NCI-H187 (cell line): Measurements from ENCODE around the gene CHID1.
A peak's percentile ranks its signal among the peaks of the same experiment; 100 is the strongest.

Source experiments
- DNase-seq, 2 experiments: peaks; one replicate each; lab custom pipeline; 2025; lab: John Stamatoyannopoulos, UW

The CHID1 gene

GRCh38 chr11:910589-911030 is at the start of gene CHID1:
CHID1 (minus strand) TSS chr11:910810; CDS start chr11:904816, 5,994 bp downstream.
- peak; percentile 65 to 90 for DNase-seq

- DNase-seq, result no peak
Observed at GRCh38 chr11:959608-960007, 49.0 kb upstream of the CHID1 start.

GRCh38 chr11:959027-959426 is 48.4 kb upstream of the CHID1 start:
- DNase-seq, result no peak

GRCh38 chr11:958101-958500 is 47.5 kb upstream of the CHID1 start:
- no peak for DNase-seq

GRCh38 chr11:957212-957920 is 46.8 kb upstream of the CHID1 start:
- no peak for DNase-seq

GRCh38 chr11:955154-956063 is 44.8 kb upstream of the CHID1 start:
- DNase-seq, result no peak

GRCh38 chr11:954392-955153 is 44.0 kb upstream of the CHID1 start:
- no peak for DNase-seq

- no peak for DNase-seq
Observed at GRCh38 chr11:953512-953911, 42.9 kb upstream of the CHID1 start.

- DNase-seq, result no peak
Observed at GRCh38 chr11:952406-953385, 42.1 kb upstream of the CHID1 start.

GRCh38 chr11:951507-951906 is 40.9 kb upstream of the CHID1 start:
- DNase-seq, result no peak

GRCh38 chr11:947744-948143 is 37.1 kb upstream of the CHID1 start:
- no peak for DNase-seq

- no peak for DNase-seq
Observed at GRCh38 chr11:945986-946385, 35.4 kb upstream of the CHID1 start.

- DNase-seq, result no peak
Observed at GRCh38 chr11:944711-945470, 34.3 kb upstream of the CHID1 start.

GRCh38 chr11:942823-943222 is 32.2 kb upstream of the CHID1 start:
- DNase-seq, result no peak

- no peak for DNase-seq
Observed at GRCh38 chr11:940496-941135, 30.0 kb upstream of the CHID1 start.

- DNase-seq, result no peak
Observed at GRCh38 chr11:937841-938261, 27.2 kb upstream of the CHID1 start.

- no peak for DNase-seq
Observed at GRCh38 chr11:936199-936598, 25.6 kb upstream of the CHID1 start.

GRCh38 chr11:934527-934926 is 23.9 kb upstream of the CHID1 start:
- DNase-seq, result no peak

GRCh38 chr11:933936-934335 is 23.3 kb upstream of the CHID1 start:
- DNase-seq, result no peak
